ENCODE measurements around the gene SEMA4D. TPM values are rescaled to one million over a fixed set of nuclear protein-coding genes. Genes with fewer than 3 reads are reported as not detected.
A peak's percentile ranks its signal among the peaks of the same experiment; 100 is the strongest.

Gene SEMA4D
- total and polyA plus RNA-seq, 2 of the 13 experiments (the other 11 are each of a cell fraction or from before 2014, with no cell fraction given), result 0.13 to 0.16 TPM

GRCh38 chr9:89357331-89358197 lies 140.3 kb downstream of the SEMA4D start (continued):
- TF ChIP-seq MYPOP (CRISPR knock-in tag; IDR thresholded peaks at IDR 0.05) (peak; percentile 82; the same call in 1 of the 2 replicates), TRIM22 (IDR thresholded peaks at IDR 0.05) (no peak), HDAC1 (CRISPR knock-in tag; IDR thresholded peaks at IDR 0.05) (peak; percentile 99), MBNL3 (CRISPR knock-in tag; conservative IDR thresholded peaks at IDR 0.05) (no peak), ZNF3 (CRISPR knock-in tag; IDR thresholded peaks at IDR 0.05) (0 out of 2 replicates have a peak, but pooled peaks have one; percentile 52), MEIS2 (CRISPR knock-in tag; IDR thresholded peaks at IDR 0.05) (peak; percentile 95), KDM2A (CRISPR knock-in tag; IDR thresholded peaks at IDR 0.05; ENCODE audit: borderline replicate concordance, low read depth) (peak; percentile 35; the same call in 1 of the 2 replicates), CEBPG (CRISPR knock-in tag; IDR thresholded peaks at IDR 0.05) (peak; percentile 59), ZNF501 (CRISPR knock-in tag; IDR thresholded peaks at IDR 0.05) (peak; percentile 71; the same call in 1 of the 2 replicates), PHF21A (CRISPR knock-in tag; IDR thresholded peaks at IDR 0.05) (peak; percentile 95), KLF6 (CRISPR knock-in tag; IDR thresholded peaks at IDR 0.05) (peak; percentile 78; the same call in 1 of the 2 replicates), CENPX (CRISPR knock-in tag; IDR thresholded peaks at IDR 0.05) (no peak), ZNF879 (CRISPR knock-in tag; IDR thresholded peaks at IDR 0.05) (no peak), NKX3-1 (CRISPR knock-in tag; IDR thresholded peaks at IDR 0.05) (no peak), HDAC2 (CRISPR knock-in tag; IDR thresholded peaks at IDR 0.05) (peak; percentile 98), RNF219 (CRISPR knock-in tag; IDR thresholded peaks at IDR 0.05) (no peak), GABPA (IDR thresholded peaks at IDR 0.05; ENCODE audit: low read depth, low read length) (no peak), GABPA (CRISPR knock-in tag; IDR thresholded peaks at IDR 0.05; ENCODE audit: low read depth) (peak; percentile 39; the same call in 1 of the 2 replicates), CAMTA2 (CRISPR knock-in tag; IDR thresholded peaks at IDR 0.05; ENCODE audit: borderline replicate concordance) (no peak), AHR (CRISPR knock-in tag; IDR thresholded peaks at IDR 0.05) (0 out of 2 replicates have a peak, but pooled peaks have one; percentile 36), ZBTB42 (CRISPR knock-in tag; IDR thresholded peaks at IDR 0.05) (0 out of 2 replicates have a peak, but pooled peaks have one; percentile 43), FOXM1 (CRISPR knock-in tag; IDR thresholded peaks at IDR 0.05) (no peak), ZNF850 (CRISPR knock-in tag; conservative IDR thresholded peaks at IDR 0.05) (no peak), ZBTB38 (CRISPR knock-in tag; IDR thresholded peaks at IDR 0.05) (peak; percentile 43; the same call in 1 of the 2 replicates)
- TF ChIP-seq, protein P1, sequence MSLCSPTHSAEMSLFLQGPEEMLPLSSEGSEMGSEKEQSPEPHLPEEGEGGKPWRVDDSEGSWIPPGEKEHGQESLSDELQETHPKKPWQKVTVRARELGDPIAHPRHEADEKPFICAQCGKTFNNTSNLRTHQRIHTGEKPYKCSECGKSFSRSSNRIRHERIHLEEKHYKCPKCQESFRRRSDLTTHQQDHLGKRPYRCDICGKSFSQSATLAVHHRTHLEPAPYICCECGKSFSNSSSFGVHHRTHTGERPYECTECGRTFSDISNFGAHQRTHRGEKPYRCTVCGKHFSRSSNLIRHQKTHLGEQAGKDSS (CRISPR knock-in tag; IDR thresholded peaks at IDR 0.05; ENCODE audit: borderline replicate concordance, low read depth), result peak; percentile 30; the same call in 1 of the 2 replicates
- TF ChIP-seq, protein P2, sequence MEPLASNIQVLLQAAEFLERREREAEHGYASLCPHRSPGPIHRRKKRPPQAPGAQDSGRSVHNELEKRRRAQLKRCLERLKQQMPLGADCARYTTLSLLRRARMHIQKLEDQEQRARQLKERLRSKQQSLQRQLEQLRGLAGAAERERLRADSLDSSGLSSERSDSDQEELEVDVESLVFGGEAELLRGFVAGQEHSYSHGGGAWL (CRISPR knock-in tag; IDR thresholded peaks at IDR 0.05), result 0 out of 2 replicates have a peak, but pooled peaks have one; percentile 23
